ENCODE data around the gene NYNRIN.

GRCh38 chr14:24430682-24431568 lies 32.1 kb downstream of the NYNRIN start:
- TF ChIP-seq, protein P1, sequence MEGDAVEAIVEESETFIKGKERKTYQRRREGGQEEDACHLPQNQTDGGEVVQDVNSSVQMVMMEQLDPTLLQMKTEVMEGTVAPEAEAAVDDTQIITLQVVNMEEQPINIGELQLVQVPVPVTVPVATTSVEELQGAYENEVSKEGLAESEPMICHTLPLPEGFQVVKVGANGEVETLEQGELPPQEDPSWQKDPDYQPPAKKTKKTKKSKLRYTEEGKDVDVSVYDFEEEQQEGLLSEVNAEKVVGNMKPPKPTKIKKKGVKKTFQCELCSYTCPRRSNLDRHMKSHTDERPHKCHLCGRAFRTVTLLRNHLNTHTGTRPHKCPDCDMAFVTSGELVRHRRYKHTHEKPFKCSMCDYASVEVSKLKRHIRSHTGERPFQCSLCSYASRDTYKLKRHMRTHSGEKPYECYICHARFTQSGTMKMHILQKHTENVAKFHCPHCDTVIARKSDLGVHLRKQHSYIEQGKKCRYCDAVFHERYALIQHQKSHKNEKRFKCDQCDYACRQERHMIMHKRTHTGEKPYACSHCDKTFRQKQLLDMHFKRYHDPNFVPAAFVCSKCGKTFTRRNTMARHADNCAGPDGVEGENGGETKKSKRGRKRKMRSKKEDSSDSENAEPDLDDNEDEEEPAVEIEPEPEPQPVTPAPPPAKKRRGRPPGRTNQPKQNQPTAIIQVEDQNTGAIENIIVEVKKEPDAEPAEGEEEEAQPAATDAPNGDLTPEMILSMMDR (IDR thresholded peaks at IDR 0.05), result peak in 1 of 6 experiments; percentile 17
- TF ChIP-seq POLR2A (IDR thresholded peaks at IDR 0.05), result no peak
